Prostate gland (tissue), 2 donors: ENCODE data around the gene FKBP14. TPM values are rescaled to one million over a fixed set of nuclear protein-coding genes. Genes with fewer than 3 reads are reported as not detected.

Source experiments
- DNase-seq: peaks from one replicate; pipeline ENCODE4 v3.0.0-alpha.2; 2019; ENCODE audit warnings: low spot score
- H3K27ac ChIP-seq, 2 donors: fragments of 200-600 bp; sonication (generic); 2 replicates each; pipeline ENCODE4 v1.5.1; 2017 to 2019
- H3K27me3 ChIP-seq: fragments of 200-600 bp; sonication (generic); replicated peaks from 2 replicates; pipeline ENCODE4 v1.5.1; 2019; ENCODE audit not compliant: insufficient read depth
- H3K36me3 ChIP-seq, 2 donors: fragments of 200-600 bp; sonication (generic); 1 replicate in 1 of 2; 2 replicates in 1 of 2; pipeline versions ENCODE4 v1.5.1 to v1.8.1; 2017 to 2019
- H3K4me1 ChIP-seq: fragments of 200-600 bp; sonication (generic); replicated peaks from 2 replicates; pipeline ENCODE4 v1.5.1; 2019
- H3K4me3 ChIP-seq, 2 donors: fragments of 200-600 bp; sonication (generic); 2 replicates each; pipeline ENCODE4 v1.5.1; 2017 to 2019
- H3K9me3 ChIP-seq: fragments of 200-600 bp; sonication (generic); 2 replicates; pipeline ENCODE4 v1.5.1; 2017
- CTCF ChIP-seq, 4 experiments: fragments of 200-600 bp in 2 of 4; fragments of 450-650 bp in 2 of 4; sonication (generic) in 2 of 4; IDR thresholded peaks; 1 replicate in 3 of 4; 2 replicates in 1 of 4; pipeline ENCODE4 v1.5.1; 2016 to 2019; ENCODE audit warnings: antibody characterized with exemption in 4 of 4, mild to moderate bottlenecking in 2 of 4, moderate library complexity in 2 of 4
- POLR2A ChIP-seq: fragments of 450-650 bp; IDR thresholded peaks from one replicate; pipeline ENCODE4 v1.6.1; 2016; ENCODE audit warnings: antibody characterized with exemption, mild to moderate bottlenecking
- POLR2AphosphoS5 ChIP-seq: sonication (generic); formaldehyde crosslinking; IDR thresholded peaks from one replicate; pipeline ENCODE4 v1.6.1; 2017; ENCODE audit warnings: antibody characterized with exemption
- WGBS: methylation state at CpG from one replicate; pipeline ENCODE4 v1.1.5; 2018; 5-methylcytosine and 5-hydroxymethylcytosine counted together
- intact Hi-C: fragments of 100-400 bp; cut with DNase I; formaldehyde crosslinking; loops from one replicate; pipeline ENCODE4 v1.14.2; 2022
- total RNA-seq, 2 donors: library from RNA; depleted of rRNA; stranded (reverse); fragments of >200 nt; gene quantifications; one replicate each; pipeline ENCODE4 v1.1.0, GENCODE V29; 2016

FKBP14 gene
- total RNA-seq, 2 donors from 2014 or later, result 8.4 to 9.5 TPM

GRCh38 chr7:30001998-30002397 is 24.5 kb downstream of the FKBP14 start:
- intact Hi-C loops, result no loop called here
- Histone ChIP-seq H3K36me3 (no peaks in the 10 kb centered on the region), H3K27ac (no peak overlapping the region), H3K27me3 (no peaks in the 10 kb centered on the region), H3K4me1 (no peaks in the 10 kb centered on the region), H3K4me3 (no peak overlapping the region), H3K9me3 (no peaks in the 10 kb centered on the region)
- no peak for TF ChIP-seq POLR2A
- no peak for TF ChIP-seq POLR2AphosphoS5
- TF ChIP-seq CTCF (IDR thresholded peaks at IDR 0.05), result no peak
- no peak for DNase-seq
- WGBS, result 89% methylated on average over 2 of the region's 2 CpGs

- Histone ChIP-seq H3K9me3 (no peaks in the 10 kb centered on the region), H3K27ac (no peak overlapping the region), H3K27me3 (no peaks in the 10 kb centered on the region), H3K36me3 (no peaks in the 10 kb centered on the region), H3K4me1 (no peaks in the 10 kb centered on the region), H3K4me3 (no peak overlapping the region)
- TF ChIP-seq POLR2A (no peak), CTCF (IDR thresholded peaks at IDR 0.05) (no peak), POLR2AphosphoS5 (no peak)
- no peak for DNase-seq
- intact Hi-C loops, result no loop called here
Observed at GRCh38 chr7:29998489-29998888, 28.0 kb downstream of the FKBP14 start.

- Histone ChIP-seq H3K4me3 (no peak overlapping the region), H3K4me1 (no peaks in the 10 kb centered on the region), H3K9me3 (no peaks in the 10 kb centered on the region), H3K27me3 (no peaks in the 10 kb centered on the region), H3K36me3 (no peaks in the 10 kb centered on the region), H3K27ac (no peak overlapping the region)
- intact Hi-C loops, result no loop called here
- no peak for DNase-seq
- TF ChIP-seq POLR2A (no peak), POLR2AphosphoS5 (no peak), CTCF (IDR thresholded peaks at IDR 0.05) (no peak)
Observed at GRCh38 chr7:29996321-29996720, 30.2 kb downstream of the FKBP14 start.

GRCh38 chr7:29995652-29996051 is 30.9 kb downstream of the FKBP14 start:
- H3K36me3 ChIP-seq, result no peaks in the 10 kb centered on the region
- intact Hi-C loops, result no loop called here
- H3K27me3 ChIP-seq, result no peaks in the 10 kb centered on the region
- H3K9me3 ChIP-seq, result no peaks in the 10 kb centered on the region
- no peak for DNase-seq
- H3K4me1 ChIP-seq, result no peaks in the 10 kb centered on the region
- H3K27ac ChIP-seq, result no peak overlapping the region
- no peak for TF ChIP-seq CTCF (IDR thresholded peaks at IDR 0.05)
- no peak for TF ChIP-seq POLR2A
- no peak for TF ChIP-seq POLR2AphosphoS5
- H3K4me3 ChIP-seq, result no peak overlapping the region

GRCh38 chr7:29993140-29993539 is 33.4 kb downstream of the FKBP14 start:
- Histone ChIP-seq H3K9me3 (no peaks in the 10 kb centered on the region), H3K4me1 (no peaks in the 10 kb centered on the region), H3K27me3 (no peaks in the 10 kb centered on the region), H3K36me3 (no peaks in the 10 kb centered on the region), H3K4me3 (no peak overlapping the region), H3K27ac (no peak overlapping the region)
- 97% methylated on average over 4 of the region's 4 CpGs for WGBS
- intact Hi-C loops, result no loop called here
- DNase-seq, result no peak
- TF ChIP-seq CTCF (IDR thresholded peaks at IDR 0.05) (no peak), POLR2A (no peak), POLR2AphosphoS5 (no peak)
